ENCODE measurements around the gene SNAPIN. TPM values are rescaled to one million over a fixed set of nuclear protein-coding genes. Genes with fewer than 3 reads are reported as not detected.

The SNAPIN gene
- polyA plus RNA-seq, 3 donors: 49.4 to 56.0 (median 53.9) TPM

- DNase-seq (ENCODE audit: extremely low read depth in 1 of 11, low read depth in 9 of 11, low spot score in 4 of 11): no peak
Measured at GRCh38 chr1:153684892-153685291, 26.4 kb downstream of the SNAPIN start.

GRCh38 chr1:153685544-153686340 lies 27.2 kb downstream of the SNAPIN start:
- no peak for DNase-seq (ENCODE audit: extremely low read depth in 1 of 11, low read depth in 9 of 11, low spot score in 4 of 11)

- no peak for DNase-seq (ENCODE audit: extremely low read depth in 1 of 11, low read depth in 9 of 11, low spot score in 4 of 11)
Measured at GRCh38 chr1:153687346-153688125, 29.0 kb downstream of the SNAPIN start.

- no peak for DNase-seq (ENCODE audit: extremely low read depth in 1 of 11, low read depth in 9 of 11, low spot score in 4 of 11)
Measured at GRCh38 chr1:153688276-153688675, 29.8 kb downstream of the SNAPIN start.

- no peak for DNase-seq (ENCODE audit: extremely low read depth in 1 of 11, low read depth in 9 of 11, low spot score in 4 of 11)
Measured at GRCh38 chr1:153688736-153689328, 30.3 kb downstream of the SNAPIN start.

- DNase-seq (ENCODE audit: extremely low read depth in 1 of 11, low read depth in 9 of 11, low spot score in 4 of 11): no peak
Measured at GRCh38 chr1:153693466-153693865, 35.0 kb downstream of the SNAPIN start.

- DNase-seq (ENCODE audit: extremely low read depth in 1 of 11, low read depth in 9 of 11, low spot score in 4 of 11): no peak
Measured at GRCh38 chr1:153696741-153697140, 38.2 kb downstream of the SNAPIN start.

GRCh38 chr1:153697191-153698019 lies 38.9 kb downstream of the SNAPIN start:
- DNase-seq (ENCODE audit: extremely low read depth in 1 of 11, low read depth in 9 of 11, low spot score in 4 of 11): peak in 10 of 11 donors; percentile 66 to 92 (median 86)

GRCh38 chr1:153698020-153698922 lies 39.8 kb downstream of the SNAPIN start:
- peak in 4 of 11 donors; percentile 35 to 55 (median 46) for DNase-seq (ENCODE audit: extremely low read depth in 1 of 11, low read depth in 9 of 11, low spot score in 4 of 11)

- DNase-seq (ENCODE audit: extremely low read depth in 1 of 11, low read depth in 9 of 11, low spot score in 4 of 11): no peak
Measured at GRCh38 chr1:153698923-153699714, 40.6 kb downstream of the SNAPIN start.

GRCh38 chr1:153699768-153700167 lies 41.3 kb downstream of the SNAPIN start:
- no peak for DNase-seq (ENCODE audit: extremely low read depth in 1 of 11, low read depth in 9 of 11, low spot score in 4 of 11)

GRCh38 chr1:153705484-153705883 lies 47.0 kb downstream of the SNAPIN start:
- no peak for DNase-seq (ENCODE audit: extremely low read depth in 1 of 11, low read depth in 9 of 11, low spot score in 4 of 11)

GRCh38 chr1:153711026-153711425 lies 52.5 kb downstream of the SNAPIN start:
- DNase-seq (ENCODE audit: extremely low read depth in 1 of 11, low read depth in 9 of 11, low spot score in 4 of 11): no peak

Measured in renal cortex interstitium (tissue), 11 donors.